ENCODE measurements around the gene MAB21L3. TPM values are rescaled to one million over a fixed set of nuclear protein-coding genes. Genes with fewer than 3 reads are reported as not detected.

MAB21L3 gene
- total RNA-seq, 1 experiment from 2014 or later, result not detected

DNA sequence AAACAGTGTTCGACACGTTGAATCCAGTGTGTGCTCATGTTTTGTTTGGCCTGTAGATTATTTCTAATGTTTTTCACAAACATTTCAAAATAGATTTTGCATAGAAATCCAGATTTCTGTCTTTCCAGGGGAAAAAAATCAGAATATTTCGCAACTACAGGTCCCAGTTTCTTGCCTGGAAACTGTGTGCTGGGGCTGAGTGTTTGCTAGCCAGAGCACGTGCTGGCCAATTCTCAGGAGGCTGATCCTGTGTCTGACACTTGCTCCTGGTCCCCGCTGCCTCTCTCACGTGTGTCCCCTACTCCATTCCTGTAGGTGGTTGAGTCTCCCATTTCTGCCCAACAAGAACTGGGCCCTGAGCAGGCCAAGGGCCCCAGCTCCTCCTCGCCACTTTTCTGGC lies 2.4 kb downstream of the MAB21L3 start:
- Mint-ChIP-seq H3K9me3 (no peaks in the 10 kb centered on the region), H3K4me3 (no peak overlapping the region), H3K27ac (no peak overlapping the region), H3K4me1 (peaks cover 2 to 3% of the 10 kb centered on the region in 2 experiments; a peak in 3 of 4 replicates), H3K36me3 (ENCODE audit: insufficient read depth in 1 of 3, low read depth in 3 of 3) (no peaks in the 10 kb centered on the region), H3K27me3 (ENCODE audit: low read depth) (peaks cover 1% of the 10 kb centered on the region; the same call in 1 of the 2 replicates)
- WGBS (ENCODE audit: extremely low coverage, insufficient read length, low lambda C conversion rate), result no CpG with 5 or more reads among the region's 7 CpGs
- H4K20me1 ChIP-seq (ENCODE audit: control insufficient read depth, insufficient read depth, insufficient read length), result no peaks in the 10 kb centered on the region
- H2BK15ac ChIP-seq (ENCODE audit: low read depth, low read length), result no peak overlapping the region
- no peaks in the 10 kb centered on the region for H3K27me3 ChIP-seq (ENCODE audit: insufficient read depth, low read length)
- H2BK12ac ChIP-seq (ENCODE audit: insufficient read length, low read depth, low read length), result no peak overlapping the region
- no peaks in the 10 kb centered on the region for H3K23me2 ChIP-seq (ENCODE audit: insufficient read length, low read depth, low read length, poor library complexity, severe bottlenecking)
- H3T11ph ChIP-seq (ENCODE audit: low read length), result no peak overlapping the region
- H3K27ac ChIP-seq (ENCODE audit: insufficient read length, low read depth, low read length), result no peak overlapping the region
- H2BK120ac ChIP-seq (ENCODE audit: low read depth, low read length, poor library complexity, severe bottlenecking), result no peak overlapping the region
- no peak overlapping the region for H2AFZ ChIP-seq (ENCODE audit: low read length)
- TF ChIP-seq, protein P1, sequence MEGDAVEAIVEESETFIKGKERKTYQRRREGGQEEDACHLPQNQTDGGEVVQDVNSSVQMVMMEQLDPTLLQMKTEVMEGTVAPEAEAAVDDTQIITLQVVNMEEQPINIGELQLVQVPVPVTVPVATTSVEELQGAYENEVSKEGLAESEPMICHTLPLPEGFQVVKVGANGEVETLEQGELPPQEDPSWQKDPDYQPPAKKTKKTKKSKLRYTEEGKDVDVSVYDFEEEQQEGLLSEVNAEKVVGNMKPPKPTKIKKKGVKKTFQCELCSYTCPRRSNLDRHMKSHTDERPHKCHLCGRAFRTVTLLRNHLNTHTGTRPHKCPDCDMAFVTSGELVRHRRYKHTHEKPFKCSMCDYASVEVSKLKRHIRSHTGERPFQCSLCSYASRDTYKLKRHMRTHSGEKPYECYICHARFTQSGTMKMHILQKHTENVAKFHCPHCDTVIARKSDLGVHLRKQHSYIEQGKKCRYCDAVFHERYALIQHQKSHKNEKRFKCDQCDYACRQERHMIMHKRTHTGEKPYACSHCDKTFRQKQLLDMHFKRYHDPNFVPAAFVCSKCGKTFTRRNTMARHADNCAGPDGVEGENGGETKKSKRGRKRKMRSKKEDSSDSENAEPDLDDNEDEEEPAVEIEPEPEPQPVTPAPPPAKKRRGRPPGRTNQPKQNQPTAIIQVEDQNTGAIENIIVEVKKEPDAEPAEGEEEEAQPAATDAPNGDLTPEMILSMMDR (conservative IDR thresholded peaks at IDR 0.05), result no peak
- no peak overlapping the region for H2BK5ac ChIP-seq (ENCODE audit: insufficient read length, low read length)
- H4K91ac ChIP-seq (ENCODE audit: insufficient read length, low read depth, low read length), result no peak overlapping the region
- H3K4me1 ChIP-seq (ENCODE audit: insufficient read depth, low read length), result no peaks in the 10 kb centered on the region
- H3K56ac ChIP-seq (ENCODE audit: insufficient read length, low read depth, low read length), result no peak overlapping the region
- no peak overlapping the region for H4K5ac ChIP-seq (ENCODE audit: insufficient read length, low read depth, low read length)
- H2AK5ac ChIP-seq (ENCODE audit: insufficient read length, low read length), result no peak overlapping the region
- no peak for DNase-seq
- H3K9me3 ChIP-seq (ENCODE audit: control insufficient read depth, low read depth, low read length), result no peaks in the 10 kb centered on the region
- H3K79me1 ChIP-seq (ENCODE audit: insufficient read depth, low read depth, low read length, poor library complexity, severe bottlenecking), result no peaks in the 10 kb centered on the region
- no peak overlapping the region for H3K18ac ChIP-seq (ENCODE audit: insufficient read length, low read depth, low read length)
- no peak overlapping the region for H3K14ac ChIP-seq (ENCODE audit: insufficient read depth, low read length)
- H3K79me2 ChIP-seq (ENCODE audit: insufficient read depth, low read length), result no peaks in the 10 kb centered on the region
- H3K23ac ChIP-seq (ENCODE audit: insufficient read length, low read depth, low read length), result no peak overlapping the region
- no peak overlapping the region for H3K4ac ChIP-seq (ENCODE audit: low read depth, low read length)
- no peak overlapping the region for H4K8ac ChIP-seq (replicated peaks; ENCODE audit: insufficient read length, low read depth, low read length)
- no peak overlapping the region for H3K9ac ChIP-seq (ENCODE audit: extremely low read depth, insufficient read length, low read length)
- H2BK20ac ChIP-seq (ENCODE audit: low read depth, low read length, poor library complexity, severe bottlenecking), result no peak overlapping the region
- no peak overlapping the region for H3K4me2 ChIP-seq (ENCODE audit: insufficient read depth, insufficient read length, low read length)
